ENCODE measurements around the gene ARHGEF17.

- TF ChIP-seq CTCF (CRISPR knock-in tag; IDR thresholded peaks at IDR 0.05), result no peak
- TF ChIP-seq ATF2 (CRISPR knock-in tag; IDR thresholded peaks at IDR 0.05), result no peak
- TF ChIP-seq AFF4 (CRISPR knock-in tag; IDR thresholded peaks at IDR 0.05), result no peak
- TF ChIP-seq ZNF670 (CRISPR knock-in tag; IDR thresholded peaks at IDR 0.05; ENCODE audit: borderline replicate concordance), result no peak
- TF ChIP-seq CBX5 (CRISPR knock-in tag; IDR thresholded peaks at IDR 0.05; ENCODE audit: borderline replicate concordance), result no peak
- no peak for TF ChIP-seq RBAK (CRISPR knock-in tag; IDR thresholded peaks at IDR 0.05)
- TF ChIP-seq ZBTB33 (CRISPR knock-in tag; IDR thresholded peaks at IDR 0.05), result no peak
- TF ChIP-seq ZFP41 (CRISPR knock-in tag; IDR thresholded peaks at IDR 0.05; ENCODE audit: borderline replicate concordance), result no peak
- no peak for TF ChIP-seq PHB2 (IDR thresholded peaks at IDR 0.05; ENCODE audit: partially characterized antibody)
These were observed 91.1 kb downstream of the ARHGEF17 start for GRCh38 chr11:73399159-73399590.

All from HepG2 (cell line).